Measurements from ENCODE around the gene C12orf57.

- no peak for TF ChIP-seq POLR2A (IDR thresholded peaks at IDR 0.05)
- TF ChIP-seq, protein P1, sequence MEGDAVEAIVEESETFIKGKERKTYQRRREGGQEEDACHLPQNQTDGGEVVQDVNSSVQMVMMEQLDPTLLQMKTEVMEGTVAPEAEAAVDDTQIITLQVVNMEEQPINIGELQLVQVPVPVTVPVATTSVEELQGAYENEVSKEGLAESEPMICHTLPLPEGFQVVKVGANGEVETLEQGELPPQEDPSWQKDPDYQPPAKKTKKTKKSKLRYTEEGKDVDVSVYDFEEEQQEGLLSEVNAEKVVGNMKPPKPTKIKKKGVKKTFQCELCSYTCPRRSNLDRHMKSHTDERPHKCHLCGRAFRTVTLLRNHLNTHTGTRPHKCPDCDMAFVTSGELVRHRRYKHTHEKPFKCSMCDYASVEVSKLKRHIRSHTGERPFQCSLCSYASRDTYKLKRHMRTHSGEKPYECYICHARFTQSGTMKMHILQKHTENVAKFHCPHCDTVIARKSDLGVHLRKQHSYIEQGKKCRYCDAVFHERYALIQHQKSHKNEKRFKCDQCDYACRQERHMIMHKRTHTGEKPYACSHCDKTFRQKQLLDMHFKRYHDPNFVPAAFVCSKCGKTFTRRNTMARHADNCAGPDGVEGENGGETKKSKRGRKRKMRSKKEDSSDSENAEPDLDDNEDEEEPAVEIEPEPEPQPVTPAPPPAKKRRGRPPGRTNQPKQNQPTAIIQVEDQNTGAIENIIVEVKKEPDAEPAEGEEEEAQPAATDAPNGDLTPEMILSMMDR (IDR thresholded peaks at IDR 0.05), result no peak
Measured at GRCh38 chr12:6968426-6968825, 24.6 kb downstream of the C12orf57 start.
